C4-2B (cell line): Measurements from ENCODE around the gene WDR4.
"Not testable (repeated sequence)": the region's sequence is repeated elsewhere in the genome, so short reads cannot be mapped to it uniquely, and the experiment has no call there.

ENCODE experiments used
- H3K27ac ChIP-seq: fragments of 450-650 bp; 2 replicates; pipeline ENCODE4 v1.5.1; 2017
- CTCF ChIP-seq: fragments of 450-650 bp; conservative IDR thresholded peaks from 2 replicates; pipeline ENCODE4 v1.5.1; 2017; ENCODE audit warnings: mild to moderate bottlenecking
- ZFX ChIP-seq: fragments of 450-650 bp; IDR thresholded peaks from 2 replicates; pipeline ENCODE4 v1.6.1; 2017

WDR4 gene

GRCh38 chr21:42839271-42840231 lies 39.8 kb downstream of the WDR4 start:
- no peak overlapping the region for H3K27ac ChIP-seq
- TF ChIP-seq ZFX: no peak
- no peak for TF ChIP-seq CTCF

GRCh38 chr21:42838212-42838690 lies 41.1 kb downstream of the WDR4 start:
- H3K27ac ChIP-seq: not testable (repeated sequence)

- no peak for TF ChIP-seq ZFX
- TF ChIP-seq CTCF: no peak
- no peak overlapping the region for H3K27ac ChIP-seq
These were observed 41.7 kb downstream of the WDR4 start for GRCh38 chr21:42837421-42838211.

- H3K27ac ChIP-seq: no peak overlapping the region
These were observed 42.5 kb downstream of the WDR4 start for GRCh38 chr21:42836767-42837301.

GRCh38 chr21:42836402-42836666 lies 43.0 kb downstream of the WDR4 start:
- no peak for TF ChIP-seq ZFX
- TF ChIP-seq CTCF: no peak

More at GRCh38 chr21:42836767-42837301, 42.5 kb downstream of the WDR4 start:
- TF ChIP-seq ZFX (no peak), CTCF (no peak)

GRCh38 chr21:42835611-42836401 lies 43.5 kb downstream of the WDR4 start:
- H3K27ac ChIP-seq: no peak overlapping the region
- TF ChIP-seq CTCF: no peak
- TF ChIP-seq ZFX: no peak

More at GRCh38 chr21:42836402-42836666, 43.0 kb downstream of the WDR4 start:
- H3K27ac ChIP-seq: no peak overlapping the region

- no peak overlapping the region for H3K27ac ChIP-seq
- no peak for TF ChIP-seq ZFX
- no peak for TF ChIP-seq CTCF
These were observed 44.1 kb downstream of the WDR4 start for GRCh38 chr21:42835211-42835610.
